Fibroblast of peridontal ligament (primary cell): ENCODE results near the gene ZBTB5.
A peak's percentile ranks its signal among the peaks of the same experiment; 100 is the strongest.
"Not testable (repeated sequence)": the region's sequence is repeated elsewhere in the genome, so short reads cannot be mapped to it uniquely, and the experiment has no call there.

Experiments
- DNase-seq: peaks from one replicate; pipeline ENCODE4 v3.0.0-alpha.2; 2010; ENCODE audit errors: extremely low read depth

The ZBTB5 gene

DNA sequence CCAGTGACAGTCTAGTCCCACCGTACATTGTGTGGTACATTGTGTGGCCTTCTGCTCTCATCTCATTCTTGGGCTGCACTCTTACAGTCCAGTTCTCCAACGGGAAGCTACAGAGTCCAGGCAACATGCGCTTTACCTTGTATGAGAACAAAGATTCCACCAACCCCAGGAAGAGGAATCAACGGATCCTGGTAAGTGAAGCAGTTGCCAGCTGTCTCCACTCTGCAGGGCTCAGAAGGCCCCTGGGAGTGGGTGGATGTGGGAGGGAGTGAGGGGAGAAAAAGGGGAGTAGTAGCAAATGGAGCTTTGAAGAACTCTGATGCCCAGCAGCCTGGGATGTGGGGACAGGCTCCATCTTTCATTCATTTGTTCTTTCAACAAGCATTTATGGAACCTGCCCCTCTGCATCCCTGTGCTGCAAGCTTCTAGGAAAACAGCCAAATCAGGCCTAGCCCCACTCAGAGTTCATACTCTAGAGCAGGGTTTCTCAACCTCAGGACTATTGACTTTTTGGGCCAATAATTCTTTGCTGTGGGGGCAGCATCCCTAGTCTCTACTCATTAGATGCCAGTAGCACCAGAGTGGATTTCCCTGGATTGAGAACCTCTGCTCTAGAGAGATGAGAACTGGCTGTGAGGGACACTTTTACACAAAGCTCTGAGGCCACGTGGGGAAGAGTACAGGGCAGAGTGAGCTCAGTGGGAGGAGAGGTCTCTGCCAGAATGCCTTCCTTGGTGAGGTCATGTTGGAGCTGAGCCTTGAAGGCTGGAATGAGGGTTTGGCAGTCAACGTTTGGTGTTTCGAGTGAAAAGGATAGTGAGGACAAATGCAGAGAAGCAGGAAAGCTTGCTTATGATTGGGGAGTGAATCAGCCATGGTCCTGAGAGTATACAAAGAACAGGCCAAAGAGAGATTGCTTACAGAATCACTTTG lies 21.6 kb upstream of the ZBTB5 start:
- DNase-seq = peak; percentile 98

DNA sequence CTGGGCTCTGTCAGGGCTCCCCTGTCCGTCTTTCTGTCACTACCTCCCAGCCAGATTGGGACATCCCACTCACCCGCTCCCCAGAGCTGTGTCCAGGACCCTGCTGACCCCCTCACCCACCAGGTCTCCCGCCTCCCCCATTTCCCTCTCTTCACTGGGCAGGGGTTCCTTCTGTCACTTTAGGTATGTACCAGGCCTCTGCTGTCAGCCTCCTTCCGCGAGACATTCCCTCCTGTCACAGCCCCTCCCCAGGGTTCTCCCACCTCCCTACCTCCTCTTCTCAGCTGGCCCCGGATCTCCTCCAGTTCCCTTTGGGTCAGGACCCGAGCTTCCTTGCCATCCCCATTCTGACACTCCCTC lies 21.0 kb upstream of the ZBTB5 start:
- no peak for DNase-seq

DNA sequence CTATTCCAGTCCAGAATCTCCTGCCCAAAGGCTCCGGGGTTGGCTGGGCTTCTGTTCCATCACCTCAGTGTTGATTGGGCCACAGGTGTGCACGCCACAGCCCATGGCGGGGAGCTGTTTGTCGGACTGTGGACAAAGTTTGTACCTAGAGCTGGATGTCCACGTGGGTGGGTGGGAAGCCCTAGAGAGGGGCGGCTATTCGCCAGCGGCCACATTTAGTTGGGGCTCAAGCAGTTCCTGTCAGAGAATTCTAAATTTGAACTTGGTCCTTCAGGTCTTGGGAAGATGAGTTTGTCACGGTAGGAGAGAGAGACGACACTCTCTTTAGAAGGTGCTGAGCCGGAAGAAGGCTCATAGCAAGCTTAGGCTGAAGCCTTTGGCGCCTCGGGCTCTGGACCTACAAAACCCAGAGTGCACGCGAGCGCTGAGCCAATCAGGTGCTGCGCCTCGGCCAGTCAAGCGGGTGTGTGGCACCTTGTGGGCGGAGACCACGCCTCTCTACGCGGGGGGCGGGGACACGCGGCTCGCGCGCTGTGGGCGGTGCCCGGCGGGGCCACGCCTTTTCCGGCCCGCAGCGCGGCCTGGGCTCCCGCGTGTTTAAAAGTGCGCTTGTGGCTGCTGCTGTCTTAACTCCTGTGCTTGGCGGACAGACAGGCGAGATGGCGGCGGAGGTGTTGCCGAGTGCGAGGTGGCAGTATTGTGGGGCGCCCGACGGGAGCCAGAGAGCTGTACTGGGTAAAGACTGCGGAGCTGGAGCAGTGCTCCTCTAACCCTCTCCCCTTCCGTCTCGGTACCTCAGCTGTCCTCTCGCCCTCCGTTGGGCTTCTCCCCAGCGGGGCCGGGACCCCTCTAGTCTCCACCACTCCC lies 20.4 kb upstream of the ZBTB5 start, which contains the start of gene POLR1E:
Gene POLR1E, plus strand, starts transcription at position 560 of the 867 bp plus-strand sequence. Its CDS starts 100 bp downstream, at position 660.
- peak; percentile 81 for DNase-seq

DNA sequence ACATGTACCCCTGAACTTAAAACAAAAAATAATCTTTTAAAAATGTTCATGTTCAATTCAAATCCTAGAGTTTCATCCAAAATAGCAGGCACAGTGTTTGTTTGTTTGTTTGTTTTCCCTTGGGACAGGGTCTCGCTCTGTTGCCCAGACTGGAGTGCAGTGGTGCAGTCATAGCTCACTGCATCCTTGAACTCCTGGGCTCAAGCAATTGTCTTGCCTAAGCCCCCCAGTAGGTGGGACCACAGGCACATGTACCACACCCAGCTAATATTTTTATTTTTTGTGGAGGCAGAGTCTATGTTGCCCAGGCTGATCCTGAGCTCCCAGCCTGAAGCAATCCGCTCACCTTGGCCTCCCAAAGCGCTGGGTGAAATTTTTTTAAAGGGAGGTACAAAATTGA lies 15.5 kb upstream of the ZBTB5 start:
- no peak for DNase-seq

DNA sequence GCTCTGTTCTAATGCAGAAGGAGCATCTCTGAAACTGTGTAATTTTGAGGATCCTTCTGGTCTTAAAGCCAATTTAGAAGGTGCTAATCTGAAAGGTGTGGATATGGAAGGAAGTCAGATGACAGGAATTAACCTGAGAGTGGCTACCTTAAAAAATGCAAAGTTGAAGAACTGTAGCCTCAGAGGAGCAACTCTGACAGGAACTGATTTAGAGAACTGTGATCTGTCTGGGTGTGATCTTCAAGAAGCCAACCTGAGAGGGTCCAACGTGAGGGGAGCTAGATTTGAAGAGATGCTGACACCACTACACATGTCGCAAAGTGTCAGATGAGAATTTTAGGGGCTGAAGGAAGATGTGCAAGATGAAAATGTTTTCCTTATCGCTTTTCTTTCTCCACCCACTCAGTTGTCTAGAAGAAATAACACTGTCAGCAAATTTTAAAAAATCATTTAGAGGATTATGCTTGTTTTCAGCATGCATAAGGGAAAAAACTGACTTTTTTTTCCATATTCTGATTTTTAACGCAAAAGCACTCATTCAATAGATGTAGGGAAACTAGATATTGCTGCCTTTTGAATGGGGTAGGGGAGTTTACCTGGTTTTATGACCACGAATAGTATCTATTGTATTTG lies 12.9 kb upstream of the ZBTB5 start:
- DNase-seq = not testable (repeated sequence)

DNA sequence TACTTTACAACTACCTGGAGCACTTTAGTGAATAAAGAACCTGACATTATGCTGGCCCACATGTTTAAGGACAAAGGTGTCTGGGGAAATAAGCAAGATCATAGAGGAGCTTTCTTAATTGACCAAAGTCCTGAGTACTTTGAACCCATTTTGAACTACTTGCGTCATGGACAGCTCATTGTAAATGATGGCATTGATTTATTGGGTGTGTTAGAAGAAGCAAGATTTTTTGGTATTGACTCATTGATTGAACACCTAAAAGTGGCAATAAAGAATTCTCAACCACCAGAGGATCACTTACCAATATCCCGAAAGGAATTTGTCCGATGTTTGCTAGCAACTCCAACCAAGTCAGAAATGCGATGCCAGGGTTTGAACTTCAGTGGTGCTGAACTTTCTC lies 12.2 kb upstream of the ZBTB5 start:
- not testable (repeated sequence) for DNase-seq

DNA sequence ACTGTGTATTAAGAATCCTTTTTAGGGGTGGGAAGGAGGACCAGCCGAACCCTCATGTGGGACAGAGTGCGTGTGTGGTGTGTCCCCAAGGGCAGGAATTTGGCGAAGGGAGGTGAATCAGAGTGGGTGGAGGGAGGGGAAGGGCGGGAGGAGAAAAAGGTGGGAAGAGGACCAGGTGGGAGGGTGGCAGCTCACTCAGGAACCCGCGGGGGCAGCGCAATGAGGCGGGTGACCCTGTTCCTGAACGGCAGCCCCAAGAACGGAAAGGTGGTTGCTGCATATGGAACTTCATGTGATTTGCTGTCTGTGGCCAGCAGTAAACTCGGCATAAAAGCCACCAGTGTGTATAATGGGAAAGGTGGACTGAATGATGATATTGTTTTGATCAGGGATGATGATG lies 11.7 kb upstream of the ZBTB5 start:
- DNase-seq = no peak

DNA sequence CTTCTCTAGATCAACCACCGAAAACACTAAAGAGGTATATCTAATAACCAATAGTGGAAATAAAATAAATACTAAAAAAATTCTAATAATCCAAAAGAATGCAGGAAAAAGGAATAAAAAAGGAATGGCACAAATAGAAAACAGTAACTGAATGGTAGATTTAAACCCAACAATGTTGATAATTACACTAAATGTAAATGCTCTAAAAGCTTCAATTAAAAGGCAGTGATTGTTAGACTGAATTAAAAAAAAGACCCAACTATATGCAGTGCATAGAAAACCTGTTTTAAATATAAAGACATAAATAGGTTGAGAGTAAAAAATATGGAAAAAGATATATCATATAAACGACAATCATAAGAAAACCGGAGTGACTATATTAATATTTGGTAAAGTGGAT lies 9.2 kb upstream of the ZBTB5 start:
- no peak for DNase-seq

DNA sequence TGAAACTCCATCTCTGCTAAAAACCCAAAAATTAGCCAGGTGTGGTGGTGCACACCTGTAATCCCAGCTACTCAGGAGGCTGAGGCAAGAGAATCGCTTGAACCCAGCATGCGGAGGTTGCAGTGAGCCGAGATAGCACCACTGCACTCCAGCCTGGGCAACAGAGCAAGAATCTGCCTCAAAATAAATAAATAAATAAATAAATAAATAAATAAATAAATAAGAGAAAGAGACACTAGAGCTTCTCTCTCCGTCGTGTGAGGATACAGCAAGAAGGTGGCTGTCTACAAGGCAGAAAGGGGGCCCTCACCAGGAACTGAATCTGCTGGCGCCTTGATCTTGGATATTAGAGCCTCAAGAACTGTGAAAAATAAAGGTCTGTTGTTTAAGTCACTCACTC lies 8.7 kb upstream of the ZBTB5 start:
- not testable (repeated sequence) for DNase-seq

DNA sequence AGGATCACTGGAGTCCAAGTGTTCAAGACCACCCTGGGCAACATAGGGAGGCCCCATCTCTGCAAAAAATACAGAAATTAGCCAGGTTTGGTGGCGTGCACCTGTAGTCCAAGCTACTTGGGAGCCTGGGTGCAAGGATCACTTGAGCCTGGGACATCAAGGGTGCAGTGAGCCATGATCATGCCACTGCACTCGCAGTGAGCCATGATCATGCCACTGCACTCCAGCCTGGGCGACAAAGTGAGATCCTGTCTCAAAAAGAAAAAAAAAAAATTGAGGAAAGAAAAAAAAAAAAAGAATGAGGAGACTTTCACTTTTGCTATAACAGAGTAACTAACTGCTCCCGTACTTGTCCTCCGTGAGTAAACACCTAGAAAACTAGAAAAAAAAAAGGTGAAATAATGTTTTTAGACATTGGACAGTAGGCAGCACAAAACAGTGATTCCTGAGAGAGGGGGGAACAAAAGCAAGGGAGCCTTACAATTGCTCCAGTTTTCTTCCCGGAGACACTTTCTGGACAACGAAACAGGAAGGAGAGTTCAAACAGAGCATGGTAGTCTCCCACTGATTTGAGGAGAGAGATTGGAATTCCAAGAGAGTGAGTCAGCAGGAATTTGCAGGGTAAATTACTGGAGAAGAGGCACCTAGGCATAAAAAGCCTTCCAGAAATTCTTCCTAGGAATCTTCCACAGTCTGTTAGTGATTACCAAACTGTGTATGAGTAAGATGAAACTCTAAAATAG lies 6.9 kb upstream of the ZBTB5 start:
- DNase-seq = peak; percentile 93

DNA sequence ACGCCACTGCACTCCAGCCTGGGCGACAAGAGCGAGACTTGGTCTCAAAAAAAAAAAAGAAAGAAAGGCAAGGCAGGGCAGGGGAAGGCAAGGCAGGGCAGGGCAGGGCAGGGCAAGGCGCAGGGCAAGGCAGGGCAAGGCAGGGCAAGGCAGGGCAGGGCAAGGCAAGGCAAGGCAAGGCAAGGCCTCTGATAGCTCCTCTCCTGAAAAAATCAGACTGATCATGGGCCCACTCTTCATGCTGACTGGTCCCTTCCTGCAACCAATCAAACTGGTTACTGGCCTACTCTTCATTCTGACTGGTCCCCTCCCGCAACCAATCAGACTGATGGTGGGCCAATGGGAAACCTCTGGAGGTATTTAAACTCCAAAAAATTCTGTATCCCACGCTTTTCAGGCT lies 3.4 kb upstream of the ZBTB5 start:
- DNase-seq = no peak

DNA sequence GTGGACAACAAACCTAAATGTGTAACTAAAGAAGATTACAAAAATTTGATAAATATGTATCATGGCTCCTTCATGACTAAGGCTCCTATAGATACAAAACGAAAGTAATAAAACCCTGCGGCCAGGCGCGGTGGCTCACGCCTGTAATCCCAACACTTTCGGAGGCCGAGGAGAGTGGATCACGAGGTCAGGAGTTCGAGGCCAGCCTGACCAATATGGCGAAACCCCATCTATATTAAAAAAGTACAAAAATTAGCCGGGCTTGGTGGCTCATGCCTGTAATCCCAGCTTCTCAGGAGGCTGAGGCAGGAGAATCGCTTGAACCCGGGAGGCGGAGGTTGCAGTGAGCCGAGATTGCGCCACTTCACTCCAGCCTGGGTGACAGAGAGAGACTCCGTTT lies 2.3 kb upstream of the ZBTB5 start:
- not testable (repeated sequence) for DNase-seq

DNA sequence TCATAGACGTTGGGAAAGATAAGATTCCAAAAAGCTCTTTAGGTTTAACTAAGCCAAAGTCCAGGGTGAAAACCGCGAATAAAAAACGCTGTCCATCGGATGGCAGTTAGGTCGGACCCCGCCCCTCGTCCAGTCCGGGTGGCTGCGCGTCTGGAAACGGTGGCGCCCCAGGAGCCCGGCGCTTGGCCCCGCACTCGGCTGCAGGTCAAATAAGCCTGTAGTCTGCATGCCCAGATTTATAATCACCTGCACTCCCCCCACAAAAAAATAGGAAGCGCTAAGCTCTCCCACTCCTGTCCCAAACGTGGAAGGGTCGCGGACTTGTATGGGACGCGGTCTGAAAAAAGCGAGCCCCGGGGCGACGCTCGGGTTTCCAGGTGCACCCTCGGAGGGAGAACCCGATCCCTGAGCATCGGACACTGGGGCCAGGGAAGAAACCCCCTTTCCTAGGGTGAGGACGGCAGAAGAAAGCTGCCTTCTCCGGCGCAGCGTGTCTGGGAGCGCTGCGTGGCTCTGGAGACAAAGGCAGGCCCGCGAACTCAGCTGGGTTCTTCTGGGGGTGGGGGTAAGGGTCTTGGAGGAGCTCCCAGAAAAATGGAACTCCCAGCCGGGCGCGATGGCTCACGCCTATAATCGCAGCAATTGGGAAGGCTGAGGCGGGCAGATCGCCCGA lies 923 bp upstream of the ZBTB5 start:
- peak; percentile 80 for DNase-seq

DNA sequence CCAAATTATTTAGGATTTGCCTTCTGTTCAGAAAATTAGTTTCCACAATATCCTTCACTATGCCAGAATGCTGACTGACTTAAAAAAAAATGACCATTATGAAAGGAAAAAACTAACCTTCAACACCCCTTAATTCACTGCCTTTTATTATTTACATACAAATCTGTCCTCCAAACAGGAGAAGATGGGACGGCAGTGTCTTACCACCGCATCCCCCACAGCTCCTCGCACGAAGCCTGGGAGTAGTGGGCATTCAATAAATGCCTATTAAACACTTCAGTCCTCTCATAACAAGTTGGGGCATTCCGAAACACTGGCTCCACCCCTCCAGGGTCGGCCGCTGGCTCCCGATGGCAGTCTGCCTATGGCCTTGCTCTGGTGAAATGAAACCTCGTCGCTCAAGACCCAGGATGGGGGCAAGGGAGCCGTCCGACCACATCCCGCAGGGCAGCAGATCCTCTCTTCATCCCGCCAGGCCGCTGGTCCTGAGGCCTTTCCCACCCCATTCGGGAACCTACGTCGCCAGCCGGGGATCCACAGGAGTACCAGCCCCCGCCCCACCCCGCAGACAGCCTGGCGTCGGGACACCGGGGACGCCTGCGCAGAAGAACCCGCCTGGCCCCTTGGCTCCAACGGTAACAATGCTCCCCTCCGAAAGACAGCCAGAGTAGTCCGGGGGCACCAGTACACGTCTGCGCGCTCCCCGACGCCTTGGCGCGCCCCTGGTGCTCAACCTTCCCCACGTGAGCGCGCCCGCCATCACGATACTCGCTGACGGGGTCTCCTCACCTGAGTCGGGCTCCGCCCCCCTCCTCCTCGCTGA lies 613 bp downstream of the ZBTB5 start:
- DNase-seq = peak; percentile 64

DNA sequence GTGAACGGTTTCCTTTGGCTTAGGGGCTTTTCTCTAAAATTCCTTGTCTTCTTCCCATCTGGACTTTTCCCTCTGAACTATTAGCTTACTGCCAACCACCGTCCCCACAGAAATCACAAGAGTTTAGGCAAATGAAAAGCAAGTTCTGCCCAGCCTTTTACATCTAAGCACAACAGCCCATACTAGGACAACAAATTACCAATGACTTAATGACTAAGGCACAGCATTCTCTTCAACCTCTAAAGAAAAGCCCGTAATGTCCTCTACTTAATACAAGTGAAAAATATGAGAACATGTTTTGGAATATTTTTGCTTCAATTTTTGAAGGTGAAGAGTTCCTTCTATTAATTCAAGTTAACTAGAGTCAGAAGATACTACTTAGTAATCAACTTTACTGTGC lies 1.2 kb downstream of the ZBTB5 start:
- DNase-seq = no peak

DNA sequence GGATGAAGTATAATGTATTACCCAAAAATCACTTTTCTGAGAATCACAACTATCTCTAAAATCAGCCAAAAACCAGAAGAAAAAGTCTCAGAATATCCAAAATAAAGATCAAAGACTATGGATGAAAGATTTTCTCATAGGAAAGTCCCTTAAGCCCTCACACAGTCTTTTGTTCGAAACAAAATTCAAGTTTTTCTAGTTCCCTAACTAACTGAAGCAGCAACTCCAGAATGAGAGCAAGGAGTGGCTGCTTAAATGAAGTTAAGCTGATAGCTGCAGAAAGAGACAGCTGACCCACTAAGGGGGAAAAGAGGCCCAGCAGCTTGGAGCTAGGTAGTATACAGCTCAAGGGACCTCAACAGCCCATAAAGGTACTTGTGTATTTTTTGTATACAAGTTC lies 8.4 kb downstream of the ZBTB5 start:
- no peak for DNase-seq

DNA sequence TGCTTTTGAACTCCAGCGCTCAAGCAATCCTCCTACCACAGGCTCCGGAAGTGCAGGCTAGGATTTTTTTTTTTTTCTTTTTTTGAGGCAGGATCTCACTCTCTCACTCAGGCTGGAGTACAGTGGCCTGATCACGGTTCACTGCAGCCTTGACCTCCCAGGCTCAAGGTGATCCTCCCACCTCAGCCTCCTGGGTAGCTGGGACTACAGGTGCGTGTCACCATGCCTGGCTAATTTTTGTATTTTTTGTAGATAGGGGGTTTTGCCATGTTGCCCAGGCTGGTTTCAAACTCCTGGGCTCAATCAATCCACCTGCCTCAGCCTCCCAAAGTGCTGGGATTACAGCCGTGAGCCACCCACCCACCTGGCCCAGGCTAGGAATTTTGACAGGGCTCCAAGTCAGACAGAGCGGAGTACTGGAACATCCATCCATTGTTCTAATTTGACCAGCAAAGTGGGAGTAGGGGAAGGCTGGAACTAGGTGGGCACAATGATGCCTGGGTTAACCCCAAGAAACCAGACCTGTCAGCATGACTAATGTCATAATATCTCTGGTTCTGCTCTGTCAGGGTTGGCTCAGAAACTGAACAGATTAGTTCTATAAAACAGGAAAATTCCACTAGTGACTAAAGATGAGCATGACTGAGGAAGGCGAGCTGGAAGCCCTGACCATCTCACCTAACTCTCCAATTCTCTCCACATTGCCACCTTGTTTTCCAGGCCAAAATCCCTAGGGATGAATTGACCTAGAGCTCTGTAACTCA lies 9.2 kb downstream of the ZBTB5 start:
- no peak for DNase-seq

DNA sequence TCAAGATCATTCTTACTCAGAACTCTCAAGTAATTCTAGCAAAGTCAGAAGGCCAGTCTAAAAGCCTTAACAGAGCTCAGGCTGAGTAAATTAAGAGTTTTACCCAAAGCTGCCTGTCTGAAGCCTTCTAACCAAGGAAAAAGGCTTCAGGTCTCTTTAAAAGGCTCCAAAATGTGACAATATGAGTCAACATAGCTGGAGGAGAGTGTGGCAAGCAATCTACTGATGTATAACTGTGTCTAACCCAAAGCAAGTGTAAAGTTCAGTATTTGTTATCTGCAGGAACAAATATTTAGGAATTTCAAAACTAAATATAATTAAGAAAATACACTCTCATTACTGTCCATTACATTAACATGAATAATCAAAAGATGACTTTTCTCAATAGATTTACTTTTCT lies 11.0 kb downstream of the ZBTB5 start:
- DNase-seq = no peak

DNA sequence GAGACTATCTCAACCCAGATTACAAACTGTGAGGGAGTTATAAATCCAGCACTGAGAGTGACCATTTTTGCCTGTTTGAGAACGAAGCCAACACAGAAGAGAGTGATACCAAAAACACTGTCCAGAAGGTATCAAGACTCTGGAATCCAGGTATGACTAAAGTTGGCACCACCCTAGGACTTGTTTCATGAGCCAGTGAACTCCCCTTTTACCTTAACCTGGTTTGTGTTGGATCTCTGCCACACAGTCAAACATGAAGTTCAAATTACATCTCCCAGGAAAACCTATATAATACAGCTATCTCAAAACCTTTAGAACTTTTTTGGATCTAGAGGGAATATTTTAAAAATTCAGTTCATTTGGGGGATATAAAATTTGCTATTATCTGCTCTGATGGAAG lies 11.4 kb downstream of the ZBTB5 start:
- no peak for DNase-seq
